HEK293 (cell line): ENCODE measurements around the gene DNAJB1.

Experiments used
- CTCF ChIA-PET: fragments of 350-600 bp; formaldehyde crosslinking; extraction: SDS; loops from one replicate; lab custom pipeline; 2021; ENCODE audit warnings: antibody characterized with exemption; lab: Yijun Ruan, JAX
- POLR2A ChIA-PET: fragments of 300-600 bp; formaldehyde crosslinking; extraction: SDS; loops from one replicate; lab custom pipeline; 2020; ENCODE audit warnings: antibody characterized with exemption, inconsistent platforms; lab: Yijun Ruan, JAX
- H3K27ac ChIP-seq: fragments of 200-500 bp; sonication (Bioruptor generic); 2 replicates; pipeline ENCODE4 v1.5.1; 2014; ENCODE audit warnings: low read depth, low read length, control low read depth, inconsistent platforms; ENCODE audit errors: extremely low read depth
- H3K36me3 ChIP-seq, 2 experiments: fragments of 200-500 bp in 1 of 2; sonication (Bioruptor generic) in 1 of 2; 1 replicate in 1 of 2; 2 replicates in 1 of 2; pipeline ENCODE4 v1.5.1; 2014 to 2017; ENCODE audit warnings: inconsistent platforms in 2 of 2, low read length in 2 of 2; ENCODE audit not compliant: control insufficient read depth in 2 of 2, insufficient read depth in 1 of 2
- H3K4me1 ChIP-seq: fragments of 200-500 bp; sonication (Bioruptor generic); 2 replicates; pipeline ENCODE4 v1.5.1; 2014; ENCODE audit warnings: mild to moderate bottlenecking, low read length, inconsistent platforms; ENCODE audit not compliant: control insufficient read depth, insufficient read depth
- H3K4me3 ChIP-seq: 2 replicates; pipeline ENCODE4 v1.5.1; 2011; ENCODE audit warnings: low read depth, mild to moderate bottlenecking, control low read depth, low read length, moderate library complexity
- H3K9me3 ChIP-seq: fragments of 200-500 bp; sonication (Bioruptor generic); 2 replicates; pipeline ENCODE4 v1.5.1; 2014; ENCODE audit warnings: low read depth, low read length, inconsistent platforms; ENCODE audit not compliant: control insufficient read depth, insufficient read depth
- EGR2 ChIP-seq: fragments of 450-650 bp; formaldehyde crosslinking; IDR thresholded peaks from 2 replicates; pipeline ENCODE4 v1.5.1; 2016; ENCODE audit warnings: low read depth, missing biosample characterization, missing genetic modification characterization
- GLIS1 ChIP-seq: fragments of 450-650 bp; formaldehyde crosslinking; IDR thresholded peaks from 2 replicates; pipeline ENCODE4 v1.5.1; 2016; ENCODE audit warnings: missing biosample characterization, missing genetic modification characterization
- GLIS2 ChIP-seq: fragments of 450-650 bp; formaldehyde crosslinking; IDR thresholded peaks from 2 replicates; pipeline ENCODE4 v1.5.1; 2016; ENCODE audit warnings: missing biosample characterization, missing genetic modification characterization
- HOXA7 ChIP-seq: sonication (generic); formaldehyde crosslinking; IDR thresholded peaks from 2 replicates; pipeline ENCODE4 v1.8.1; 2022; ENCODE audit warnings: missing genetic modification reagents, borderline replicate concordance
- HOXD13 ChIP-seq: sonication (generic); formaldehyde crosslinking; IDR thresholded peaks from 2 replicates; pipeline ENCODE4 v1.8.0; 2022; ENCODE audit warnings: missing genetic modification reagents, borderline replicate concordance
- IKZF3 ChIP-seq: fragments of 450-650 bp; IDR thresholded peaks from 2 replicates; pipeline ENCODE4 v1.5.0; 2018; ENCODE audit warnings: missing biosample characterization, mild to moderate bottlenecking, missing genetic modification characterization, moderate library complexity
- OSR2 ChIP-seq: fragments of 450-650 bp; formaldehyde crosslinking; IDR thresholded peaks from 2 replicates; pipeline ENCODE4 v1.5.1; 2016; ENCODE audit warnings: missing biosample characterization, missing genetic modification characterization
- PRDM4 ChIP-seq: fragments of 450-650 bp; formaldehyde crosslinking; IDR thresholded peaks from 2 replicates; pipeline ENCODE4 v1.5.1; 2017; ENCODE audit warnings: missing biosample characterization, missing genetic modification characterization
- ZBTB17 ChIP-seq: fragments of 450-650 bp; formaldehyde crosslinking; IDR thresholded peaks from 2 replicates; pipeline ENCODE4 v1.5.1; 2016; ENCODE audit warnings: missing biosample characterization, missing genetic modification characterization
- ZBTB44 ChIP-seq: fragments of 450-650 bp; IDR thresholded peaks from 2 replicates; pipeline ENCODE4 v1.5.1; 2018; ENCODE audit warnings: missing biosample characterization, mild to moderate bottlenecking, missing genetic modification characterization
- ZFHX2 ChIP-seq: fragments of 450-650 bp; formaldehyde crosslinking; conservative IDR thresholded peaks from 2 replicates; pipeline ENCODE4 v1.5.1; 2016; ENCODE audit warnings: missing biosample characterization, missing genetic modification characterization
- ZFP37 ChIP-seq: fragments of 450-650 bp; formaldehyde crosslinking; IDR thresholded peaks from 2 replicates; pipeline ENCODE4 v1.5.1; 2016; ENCODE audit warnings: missing biosample characterization, missing genetic modification characterization
- ZIC2 ChIP-seq: fragments of 450-650 bp; formaldehyde crosslinking; IDR thresholded peaks from 2 replicates; pipeline ENCODE4 v1.5.1; 2016; ENCODE audit warnings: missing biosample characterization, missing genetic modification characterization
- ZNF366 ChIP-seq: fragments of 450-650 bp; formaldehyde crosslinking; conservative IDR thresholded peaks from 2 replicates; pipeline ENCODE4 v1.5.1; 2016; ENCODE audit warnings: missing biosample characterization, missing genetic modification characterization
- ZNF394 ChIP-seq: fragments of 450-650 bp; formaldehyde crosslinking; IDR thresholded peaks from 2 replicates; pipeline ENCODE4 v1.5.1; 2016; ENCODE audit warnings: missing biosample characterization, missing genetic modification characterization, mild to moderate bottlenecking, moderate library complexity, borderline replicate concordance
- ZNF398 ChIP-seq: fragments of 450-650 bp; formaldehyde crosslinking; IDR thresholded peaks from 2 replicates; pipeline ENCODE4 v1.5.1; 2017; ENCODE audit warnings: missing biosample characterization, missing genetic modification characterization
- ZNF623 ChIP-seq: fragments of 450-650 bp; formaldehyde crosslinking; IDR thresholded peaks from 2 replicates; pipeline ENCODE4 v1.5.1; 2016; ENCODE audit warnings: missing biosample characterization, missing genetic modification characterization
- ZNF660 ChIP-seq: fragments of 450-650 bp; IDR thresholded peaks from 2 replicates; pipeline ENCODE4 v1.5.1; 2018; ENCODE audit warnings: missing biosample characterization, mild to moderate bottlenecking, missing genetic modification characterization

Gene DNAJB1

GRCh38 chr19:14478113-14478545, 40.1 kb downstream of the DNAJB1 start:
- TF ChIP-seq GLIS2 (tag by site-specific recombination) (peak; percentile 34; the same call in 1 of the 2 replicates), PRDM4 (tag by site-specific recombination) (no peak)
- CTCF ChIA-PET, result interaction anchor here (0.5 to 3.2 kb wide), 10 partner anchors 11 to 341 kb away, joined by 3 to 23 read pairs (median 4); partner anchors contain the start of genes ASF1B and GIPC1
- no peaks in the 10 kb centered on the region; the same call in 1 of the 2 replicates for H3K4me1 ChIP-seq
- peaks cover 0 to 40% of the 10 kb centered on the region in 2 experiments; a peak in 2 of 3 replicates for H3K36me3 ChIP-seq
- POLR2A ChIA-PET, result interaction anchor here (1.6 kb wide), 1 partner anchor 341 kb away, joined by 3 read pairs; the partner anchor contains the start of gene ASF1B
- no peak overlapping the region for H3K27ac ChIP-seq
- no peak overlapping the region for H3K4me3 ChIP-seq
- no peaks in the 10 kb centered on the region for H3K9me3 ChIP-seq

- Histone ChIP-seq H3K36me3 (peaks cover 0 to 40% of the 10 kb centered on the region in 2 experiments; a peak in 2 of 3 replicates), H3K27ac (no peak overlapping the region), H3K4me1 (no peaks in the 10 kb centered on the region; the same call in 1 of the 2 replicates), H3K9me3 (no peaks in the 10 kb centered on the region), H3K4me3 (no peak overlapping the region)
- ChIA-PET POLR2A (interaction anchor here (0.6 to 1.6 kb wide), 3 partner anchors 18 to 341 kb away, joined by 3 to 5 read pairs (median 4); partner anchors contain the start of genes ASF1B and GIPC1), CTCF (interaction anchor here (0.7 kb wide), 1 partner anchor 117 kb away, joined by 3 read pairs; no protein-coding TSS in a partner anchor)
- peak; percentile 37; the same call in 1 of the 2 replicates for TF ChIP-seq ZBTB44 (tag by site-specific recombination)
- peak; percentile 49 for TF ChIP-seq ZNF623
- TF ChIP-seq HOXD13, result no peak
- TF ChIP-seq HOXA7 (CRISPR knock-in tag), result no peak
- peak; percentile 57 for TF ChIP-seq ZIC2 (tag by site-specific recombination)
- TF ChIP-seq ZFHX2 (tag by site-specific recombination), result peak; percentile 20
- no peak for TF ChIP-seq ZNF394 (tag by site-specific recombination)
- no peak for TF ChIP-seq ZBTB17 (tag by site-specific recombination)
- peak; percentile 18; the same call in 1 of the 2 replicates for TF ChIP-seq ZNF660 (tag by site-specific recombination)
- no peak for TF ChIP-seq ZFP37 (tag by site-specific recombination)
- no peak for TF ChIP-seq IKZF3 (tag by site-specific recombination)
- peak; percentile 70 for TF ChIP-seq EGR2 (tag by site-specific recombination)
- TF ChIP-seq OSR2 (tag by site-specific recombination), result peak; percentile 79
- TF ChIP-seq ZNF366 (tag by site-specific recombination), result peak; percentile 44
- TF ChIP-seq ZNF398, result peak; percentile 59; the same call in 1 of the 2 replicates
- TF ChIP-seq GLIS1 (tag by site-specific recombination), result peak; percentile 96
Measured at GRCh38 chr19:14477418-14478112, 40.6 kb downstream of the DNAJB1 start.
